Measurements from ENCODE around the gene HOXD8.

Gene HOXD8

GRCh38 chr2:176149939-176150583 is 20.6 kb downstream of the HOXD8 start:
- 36% methylated on average over 22 of the region's 24 CpGs for WGBS
- H3K23ac ChIP-seq (ENCODE audit: low read length in 2 of 2) = no peak overlapping the region

DNA sequence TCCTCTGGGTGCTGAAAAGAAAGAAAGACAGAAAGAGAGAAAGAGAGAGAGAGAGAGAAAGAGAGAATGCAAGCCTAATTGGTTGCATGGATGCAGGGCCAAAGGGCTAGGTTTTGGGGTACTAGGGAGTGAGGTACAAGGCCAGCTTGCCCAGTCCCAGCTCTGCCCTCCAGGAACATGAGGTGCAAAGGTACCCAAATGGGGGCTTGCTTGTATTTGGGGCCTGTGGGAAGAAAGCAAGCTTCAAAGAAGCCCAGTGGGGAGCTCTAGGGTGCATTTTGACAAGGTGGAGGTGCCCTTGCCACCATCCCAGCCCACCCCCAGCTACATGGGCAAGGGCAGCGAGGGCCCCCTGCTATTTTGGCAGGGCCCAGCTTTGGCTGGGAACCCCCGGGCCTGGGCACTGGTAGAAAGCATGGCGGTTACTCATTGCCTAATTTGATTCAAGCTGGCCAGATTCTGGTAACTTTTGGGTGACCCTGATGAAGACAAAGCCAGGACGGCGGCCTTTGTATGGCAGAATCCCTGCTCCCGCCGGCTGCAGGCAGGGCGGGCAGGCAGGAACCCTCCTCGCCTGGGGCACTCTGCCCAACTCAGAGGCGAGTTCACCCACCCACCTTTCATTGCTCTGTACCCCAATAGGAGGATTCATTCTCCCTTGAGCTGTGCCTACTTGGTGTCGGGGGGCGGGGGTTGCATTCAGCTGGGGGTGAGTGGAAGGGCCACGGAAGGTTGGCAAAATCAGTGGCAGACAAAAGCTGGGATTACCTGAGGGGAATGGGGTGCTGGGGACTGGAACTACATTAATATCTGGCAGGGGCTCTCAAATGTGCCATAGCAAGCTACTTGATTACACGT is 21.3 kb downstream of the HOXD8 start:
- Histone ChIP-seq H3K36me3 (ENCODE audit: control insufficient read depth in 1 of 2, insufficient read depth in 2 of 2, low read depth in 1 of 2, low read length in 2 of 2) (peaks cover 14 to 16% of the 10 kb centered on the region in 2 experiments), H3K9me3 (ENCODE audit: control insufficient read depth, low read length) (no peaks in the 10 kb centered on the region), H2AK5ac (ENCODE audit: low read length, severe bottlenecking) (no peak overlapping the region), H2BK5ac (ENCODE audit: low read depth, low read length, poor library complexity, severe bottlenecking) (no peak overlapping the region), H3K18ac (ENCODE audit: low read depth in 1 of 2, low read length in 2 of 2) (no peak overlapping the region), H2BK120ac (ENCODE audit: low read depth, low read length) (no peak overlapping the region), H4K8ac (ENCODE audit: low read length) (no peak overlapping the region), H2BK15ac (ENCODE audit: low read depth, poor library complexity, severe bottlenecking) (no peak overlapping the region), H3K27me3 (ENCODE audit: control insufficient read depth in 1 of 2, insufficient read depth in 1 of 2, low read length in 2 of 2) (peaks cover 0 to 70% of the 10 kb centered on the region in 2 experiments), H3K4me1 (ENCODE audit: control insufficient read depth, insufficient read depth, low read depth, low read length) (peaks cover 12% of the 10 kb centered on the region), H3K4ac (ENCODE audit: low read depth in 1 of 2, low read length in 2 of 2) (no peak overlapping the region), H3K4me3 (ENCODE audit: insufficient read depth in 1 of 2, low read depth in 1 of 2, low read length in 2 of 2) (no peak overlapping the region), H3K79me1 (replicated peaks; ENCODE audit: low read length, poor library complexity, severe bottlenecking) (peaks cover 8% of the 10 kb centered on the region), H3K23ac (ENCODE audit: low read length in 2 of 2) (no peak overlapping the region), H3K9ac (ENCODE audit: low read length) (no peak overlapping the region), H3K27ac (ENCODE audit: low read length, poor library complexity, severe bottlenecking) (no peak overlapping the region), H2BK12ac (ENCODE audit: low read length in 2 of 2) (no peak overlapping the region), H2AFZ (ENCODE audit: low read depth, low read length) (no peak overlapping the region), H3K4me2 (ENCODE audit: low read length, poor library complexity, severe bottlenecking) (no peak overlapping the region), H3K14ac (ENCODE audit: low read length in 2 of 2) (no peak overlapping the region), H4K91ac (ENCODE audit: low read length) (no peak overlapping the region)
- DNase-seq = no peak
- 43% methylated on average over 11 of the region's 14 CpGs for WGBS

More at GRCh38 chr2:176149939-176150583, 20.6 kb downstream of the HOXD8 start:
- no peak for DNase-seq
- H3K79me1 ChIP-seq (replicated peaks; ENCODE audit: low read length, poor library complexity, severe bottlenecking) = peaks cover 8% of the 10 kb centered on the region
- H4K91ac ChIP-seq (ENCODE audit: low read length) = no peak overlapping the region
- no peak overlapping the region for H2BK5ac ChIP-seq (ENCODE audit: low read depth, low read length, poor library complexity, severe bottlenecking)
- no peak overlapping the region for H3K27ac ChIP-seq (ENCODE audit: low read length, poor library complexity, severe bottlenecking)
- H3K9ac ChIP-seq (ENCODE audit: low read length) = no peak overlapping the region
- no peak overlapping the region for H3K14ac ChIP-seq (ENCODE audit: low read length in 2 of 2)
- H3K27me3 ChIP-seq (ENCODE audit: control insufficient read depth in 1 of 2, insufficient read depth in 1 of 2, low read length in 2 of 2) = peaks cover 0 to 68% of the 10 kb centered on the region in 2 experiments
- peaks cover 14 to 15% of the 10 kb centered on the region in 2 experiments for H3K36me3 ChIP-seq (ENCODE audit: control insufficient read depth in 1 of 2, insufficient read depth in 2 of 2, low read depth in 1 of 2, low read length in 2 of 2)
- no peak overlapping the region for H3K4ac ChIP-seq (ENCODE audit: low read depth in 1 of 2, low read length in 2 of 2)
- no peak overlapping the region for H3K4me3 ChIP-seq (ENCODE audit: insufficient read depth in 1 of 2, low read depth in 1 of 2, low read length in 2 of 2)
- no peaks in the 10 kb centered on the region for H3K9me3 ChIP-seq (ENCODE audit: control insufficient read depth, low read length)
- H2AK5ac ChIP-seq (ENCODE audit: low read length, severe bottlenecking) = no peak overlapping the region
- H2BK120ac ChIP-seq (ENCODE audit: low read depth, low read length) = no peak overlapping the region
- H2BK12ac ChIP-seq (ENCODE audit: low read length in 2 of 2) = no peak overlapping the region
- no peak overlapping the region for H4K8ac ChIP-seq (ENCODE audit: low read length)
- H3K18ac ChIP-seq (ENCODE audit: low read depth in 1 of 2, low read length in 2 of 2) = no peak overlapping the region
- no peak overlapping the region for H3K4me2 ChIP-seq (ENCODE audit: low read length, poor library complexity, severe bottlenecking)
- peaks cover 12% of the 10 kb centered on the region for H3K4me1 ChIP-seq (ENCODE audit: control insufficient read depth, insufficient read depth, low read depth, low read length)
- H2BK15ac ChIP-seq (ENCODE audit: low read depth, poor library complexity, severe bottlenecking) = no peak overlapping the region
- no peak overlapping the region for H2AFZ ChIP-seq (ENCODE audit: low read depth, low read length)

- Histone ChIP-seq H3K23ac (ENCODE audit: low read length in 2 of 2) (no peak within 1 kb of the TSS), H2BK15ac (ENCODE audit: low read depth, poor library complexity, severe bottlenecking) (no peak within 1 kb of the TSS), H2AFZ (ENCODE audit: low read depth, low read length) (no peak within 1 kb of the TSS), H4K91ac (ENCODE audit: low read length) (no peak within 1 kb of the TSS), H3K27ac (ENCODE audit: low read length, poor library complexity, severe bottlenecking) (no peak within 1 kb of the TSS), H3K9me3 (ENCODE audit: control insufficient read depth, low read length) (no peaks in the 10 kb centered on the region), H3K79me1 (replicated peaks; ENCODE audit: low read length, poor library complexity, severe bottlenecking) (peaks cover 12% of the 10 kb centered on the region), H3K9ac (ENCODE audit: low read length) (no peak within 1 kb of the TSS), H3K14ac (ENCODE audit: low read length in 2 of 2) (no peak within 1 kb of the TSS), H4K8ac (ENCODE audit: low read length) (no peak within 1 kb of the TSS), H2AK5ac (ENCODE audit: low read length, severe bottlenecking) (no peak within 1 kb of the TSS), H3K27me3 (ENCODE audit: control insufficient read depth in 1 of 2, insufficient read depth in 1 of 2, low read length in 2 of 2) (peaks cover 0 to 74% of the 10 kb centered on the region in 2 experiments), H3K36me3 (ENCODE audit: control insufficient read depth in 1 of 2, insufficient read depth in 2 of 2, low read depth in 1 of 2, low read length in 2 of 2) (peaks cover 14 to 16% of the 10 kb centered on the region in 2 experiments), H3K18ac (ENCODE audit: low read depth in 1 of 2, low read length in 2 of 2) (no peak within 1 kb of the TSS), H3K4me2 (ENCODE audit: low read length, poor library complexity, severe bottlenecking) (peak within 1 kb of the TSS; percentile 90), H2BK5ac (ENCODE audit: low read depth, low read length, poor library complexity, severe bottlenecking) (no peak within 1 kb of the TSS), H3K4ac (ENCODE audit: low read depth in 1 of 2, low read length in 2 of 2) (no peak within 1 kb of the TSS), H3K4me3 (ENCODE audit: insufficient read depth in 1 of 2, low read depth in 1 of 2, low read length in 2 of 2) (peak within 1 kb of the TSS in 1 of 2 experiments; percentile 59), H2BK12ac (ENCODE audit: low read length in 2 of 2) (no peak within 1 kb of the TSS), H2BK120ac (ENCODE audit: low read depth, low read length) (no peak within 1 kb of the TSS), H3K4me1 (ENCODE audit: control insufficient read depth, insufficient read depth, low read depth, low read length) (peaks cover 12% of the 10 kb centered on the region)
- 13% methylated on average over 53 of the region's 55 CpGs for WGBS
- DNase-seq = no peak
Observed at GRCh38 chr2:176151442-176152287, 22.2 kb downstream of the HOXD8 start, which contains the start of gene HOXD4. Gene HOXD4 (plus strand): TSS chr2:176151550. CDS start chr2:176151634, 84 bp downstream.

All from mesenchymal stem cell (in vitro differentiated cells and primary cell).